Measurements from ENCODE around the gene HDAC4. TPM values are rescaled to one million over a fixed set of nuclear protein-coding genes. Genes with fewer than 3 reads are reported as not detected.

HDAC4 gene
- total and polyA plus RNA-seq, 9 of the 15 experiments (the other 6 are each of a cell fraction or from before 2014, with no cell fraction given): 0.11 to 20.2 (median 4.0) TPM

DNA sequence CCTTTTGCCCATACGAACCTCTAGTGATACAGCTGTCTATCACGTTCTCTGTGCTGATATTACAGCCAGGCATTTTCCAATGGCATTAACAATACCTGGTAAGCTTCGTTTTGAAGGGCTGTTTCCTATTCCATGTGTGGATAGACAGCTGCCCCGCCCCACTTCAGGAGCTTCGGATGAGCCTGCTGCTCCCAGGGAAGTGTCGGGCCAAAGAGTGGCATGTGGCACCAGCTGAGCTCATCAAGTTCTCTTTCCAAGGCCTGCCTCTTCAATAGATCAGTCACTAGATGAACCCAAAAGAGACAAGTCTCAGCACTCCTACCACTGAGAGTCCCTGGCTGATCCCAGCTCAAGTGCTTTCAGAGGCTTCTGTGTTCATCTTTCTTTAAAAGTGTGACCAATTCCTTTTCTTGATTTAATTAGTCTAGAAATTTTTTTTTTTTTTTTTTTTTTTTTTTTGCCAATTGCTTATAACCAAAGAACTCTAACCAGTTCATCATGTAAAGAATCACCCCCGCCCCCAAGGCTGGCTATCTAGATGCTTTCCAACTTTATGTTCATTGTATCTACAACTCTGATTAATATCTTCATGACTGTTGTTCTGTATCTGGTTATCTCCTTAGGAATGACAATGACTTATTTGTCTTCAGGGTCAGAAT lies 46.6 kb downstream of the HDAC4 start (continued):
- TF ChIP-seq ZNF592 (IDR thresholded peaks at IDR 0.05) (no peak), ZNF41 (CRISPR knock-in tag; conservative IDR thresholded peaks at IDR 0.05) (no peak)

DNA sequence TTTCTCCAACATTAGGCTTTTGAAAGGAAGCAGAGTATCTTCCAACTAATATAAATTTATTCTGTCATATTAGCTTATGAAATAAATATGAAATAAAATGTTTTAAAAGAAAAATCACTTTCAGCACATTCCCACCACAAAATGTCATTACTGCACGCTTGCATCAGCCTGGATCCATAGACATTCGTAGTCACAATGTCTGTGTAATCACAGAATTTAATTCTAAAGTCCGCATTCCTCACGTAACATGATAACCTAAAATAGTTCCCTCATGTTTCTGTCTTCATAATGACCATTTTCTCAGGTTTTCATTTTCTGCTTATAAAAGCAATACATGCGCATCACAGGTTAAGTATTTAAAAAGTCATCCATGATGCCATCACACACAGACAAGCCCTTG lies 47.1 kb downstream of the HDAC4 start:
- intact Hi-C loops (cut with micrococcal nuclease): no loop called here
- WGBS (ENCODE audit: insufficient coverage, low coverage, missing lambda C conversion rate): 96% methylated on average over 5 of the region's 5 CpGs
- no peak overlapping the region for H2AFZ ChIP-seq (ENCODE audit: low read depth, low read length)
- FAIRE-seq (no peak), DNase-seq (ENCODE audit: extremely low read depth in 1 of 4, low spot score in 3 of 4) (no peak), ATAC-seq (no peak)
- H3K9ac ChIP-seq (ENCODE audit: insufficient read depth in 1 of 2, low read depth in 2 of 2, low read length in 2 of 2): no peak overlapping the region
- H4K20me1 ChIP-seq (replicated peaks; ENCODE audit: control insufficient read depth, insufficient read depth, low read length): no peaks in the 10 kb centered on the region
- peaks cover 8% of the 10 kb centered on the region; the same call in 1 of the 3 replicates for H3K36me3 ChIP-seq (ENCODE audit: control insufficient read depth, insufficient read depth, low read length)
- H3K27me3 ChIP-seq (ENCODE audit: control insufficient read depth in 2 of 2, insufficient read depth in 2 of 2, low read length in 2 of 2): no peaks in the 10 kb centered on the region
- no peak overlapping the region for H3K27ac ChIP-seq (ENCODE audit: extremely low read depth, low read depth, low read length)
- ChIA-PET POLR2A (no interaction called here), CTCF (ENCODE audit: low intra/inter-chr PET ratio) (no interaction called here)
- H3K79me2 ChIP-seq (ENCODE audit: control insufficient read depth, insufficient read depth, low read length): no peaks in the 10 kb centered on the region; the same call in 2 of the 3 replicates
- in situ Hi-C loops (cut with MboI): no loop called here
- H3K9me3 ChIP-seq (replicated peaks; ENCODE audit: control insufficient read depth, insufficient read depth, low read depth, low read length): peaks cover 1% of the 10 kb centered on the region; the same call in 1 of the 2 replicates
- H3K9me1 ChIP-seq (ENCODE audit: control insufficient read depth, insufficient read depth, low read length): no peaks in the 10 kb centered on the region
- H3K4me3 ChIP-seq: no peak overlapping the region
- no peaks in the 10 kb centered on the region for H3K4me1 ChIP-seq (replicated peaks in 1 of 2; ENCODE audit: control insufficient read depth in 2 of 2, insufficient read depth in 2 of 2, low read length in 2 of 2)
- BruUV-seq (replicated peaks): no TSS peak
- no peak overlapping the region for H3K4me2 ChIP-seq (ENCODE audit: insufficient read depth, low read length)
- TF ChIP-seq, protein P1, sequence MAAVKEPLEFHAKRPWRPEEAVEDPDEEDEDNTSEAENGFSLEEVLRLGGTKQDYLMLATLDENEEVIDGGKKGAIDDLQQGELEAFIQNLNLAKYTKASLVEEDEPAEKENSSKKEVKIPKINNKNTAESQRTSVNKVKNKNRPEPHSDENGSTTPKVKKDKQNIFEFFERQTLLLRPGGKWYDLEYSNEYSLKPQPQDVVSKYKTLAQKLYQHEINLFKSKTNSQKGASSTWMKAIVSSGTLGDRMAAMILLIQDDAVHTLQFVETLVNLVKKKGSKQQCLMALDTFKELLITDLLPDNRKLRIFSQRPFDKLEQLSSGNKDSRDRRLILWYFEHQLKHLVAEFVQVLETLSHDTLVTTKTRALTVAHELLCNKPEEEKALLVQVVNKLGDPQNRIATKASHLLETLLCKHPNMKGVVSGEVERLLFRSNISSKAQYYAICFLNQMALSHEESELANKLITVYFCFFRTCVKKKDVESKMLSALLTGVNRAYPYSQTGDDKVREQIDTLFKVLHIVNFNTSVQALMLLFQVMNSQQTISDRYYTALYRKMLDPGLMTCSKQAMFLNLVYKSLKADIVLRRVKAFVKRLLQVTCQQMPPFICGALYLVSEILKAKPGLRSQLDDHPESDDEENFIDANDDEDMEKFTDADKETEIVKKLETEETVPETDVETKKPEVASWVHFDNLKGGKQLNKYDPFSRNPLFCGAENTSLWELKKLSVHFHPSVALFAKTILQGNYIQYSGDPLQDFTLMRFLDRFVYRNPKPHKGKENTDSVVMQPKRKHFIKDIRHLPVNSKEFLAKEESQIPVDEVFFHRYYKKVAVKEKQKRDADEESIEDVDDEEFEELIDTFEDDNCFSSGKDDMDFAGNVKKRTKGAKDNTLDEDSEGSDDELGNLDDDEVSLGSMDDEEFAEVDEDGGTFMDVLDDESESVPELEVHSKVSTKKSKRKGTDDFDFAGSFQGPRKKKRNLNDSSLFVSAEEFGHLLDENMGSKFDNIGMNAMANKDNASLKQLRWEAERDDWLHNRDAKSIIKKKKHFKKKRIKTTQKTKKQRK (IDR thresholded peaks at IDR 0.05; ENCODE audit: borderline replicate concordance, low read depth, low read length): no peak
- TF ChIP-seq, protein P2, sequence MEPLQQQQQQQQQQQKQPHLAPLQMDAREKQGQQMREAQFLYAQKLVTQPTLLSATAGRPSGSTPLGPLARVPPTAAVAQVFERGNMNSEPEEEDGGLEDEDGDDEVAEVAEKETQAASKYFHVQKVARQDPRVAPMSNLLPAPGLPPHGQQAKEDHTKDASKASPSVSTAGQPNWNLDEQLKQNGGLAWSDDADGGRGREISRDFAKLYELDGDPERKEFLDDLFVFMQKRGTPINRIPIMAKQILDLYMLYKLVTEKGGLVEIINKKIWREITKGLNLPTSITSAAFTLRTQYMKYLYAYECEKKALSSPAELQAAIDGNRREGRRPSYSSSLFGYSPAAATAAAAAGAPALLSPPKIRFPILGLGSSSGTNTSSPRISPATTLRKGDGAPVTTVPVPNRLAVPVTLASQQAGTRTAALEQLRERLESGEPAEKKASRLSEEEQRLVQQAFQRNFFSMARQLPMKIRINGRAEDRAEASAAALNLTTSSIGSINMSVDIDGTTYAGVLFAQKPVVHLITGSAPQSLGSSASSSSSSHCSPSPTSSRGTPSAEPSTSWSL (CRISPR knock-in tag; IDR thresholded peaks at IDR 0.05; ENCODE audit: borderline replicate concordance): no peak
- TF ChIP-seq ZNF592 (IDR thresholded peaks at IDR 0.05) (no peak), MCM3 (IDR thresholded peaks at IDR 0.05) (no peak)
